Measurements from ENCODE around the gene MAPRE2.
"Not testable (repeated sequence)": the region's sequence is repeated elsewhere in the genome, so short reads cannot be mapped to it uniquely, and the experiment has no call there.

MAPRE2 gene

GRCh38 chr18:35095983-35096676 is 54.9 kb downstream of the MAPRE2 start:
- no peak for DNase-seq

- no peak for DNase-seq
Observed at GRCh38 chr18:35096677-35097011, 55.4 kb downstream of the MAPRE2 start.

GRCh38 chr18:35097195-35097594 is 56.0 kb downstream of the MAPRE2 start:
- no peak for DNase-seq

- no peak for DNase-seq
Observed at GRCh38 chr18:35097763-35098162, 56.5 kb downstream of the MAPRE2 start.

- DNase-seq = no peak
Observed at GRCh38 chr18:35099911-35100310, 58.7 kb downstream of the MAPRE2 start.

GRCh38 chr18:35104391-35105051 is 63.3 kb downstream of the MAPRE2 start:
- no peak for DNase-seq

- no peak for DNase-seq
Observed at GRCh38 chr18:35106013-35106844, 65.0 kb downstream of the MAPRE2 start.

GRCh38 chr18:35106845-35107148 is 65.6 kb downstream of the MAPRE2 start:
- no peak for DNase-seq

GRCh38 chr18:35107216-35107615 is 66.0 kb downstream of the MAPRE2 start:
- no peak for DNase-seq

GRCh38 chr18:35108088-35108487 is 66.9 kb downstream of the MAPRE2 start:
- DNase-seq = not testable (repeated sequence)

- DNase-seq = no peak
Observed at GRCh38 chr18:35110059-35110458, 68.8 kb downstream of the MAPRE2 start.

GRCh38 chr18:35110554-35111485 is 69.6 kb downstream of the MAPRE2 start:
- DNase-seq = no peak

GRCh38 chr18:35112696-35113095 is 71.5 kb downstream of the MAPRE2 start:
- no peak for DNase-seq

- DNase-seq = no peak
Observed at GRCh38 chr18:35114305-35114704, 73.1 kb downstream of the MAPRE2 start.

- no peak for DNase-seq
Observed at GRCh38 chr18:35116784-35117318, 75.6 kb downstream of the MAPRE2 start.

- no peak for DNase-seq
Observed at GRCh38 chr18:35117372-35117771, 76.2 kb downstream of the MAPRE2 start.

GRCh38 chr18:35117951-35118411 is 76.8 kb downstream of the MAPRE2 start:
- DNase-seq = no peak

GRCh38 chr18:35118641-35119040 is 77.4 kb downstream of the MAPRE2 start:
- DNase-seq = no peak

GRCh38 chr18:35121038-35121437 is 79.8 kb downstream of the MAPRE2 start:
- DNase-seq = no peak

GRCh38 chr18:35121531-35121930 is 80.3 kb downstream of the MAPRE2 start:
- DNase-seq = no peak

- DNase-seq = no peak
Observed at GRCh38 chr18:35122586-35123224, 81.5 kb downstream of the MAPRE2 start.

GRCh38 chr18:35123811-35124210 is 82.6 kb downstream of the MAPRE2 start:
- DNase-seq = no peak
